Activated T-cell treated with anti-CD3 and anti-CD28 coated beads for 24 hours (primary cell): ENCODE data around the gene MICU2.
"Not testable (repeated sequence)": the region's sequence is repeated elsewhere in the genome, so short reads cannot be mapped to it uniquely, and the experiment has no call there.

ENCODE experiments used
- DNase-seq: peaks from one replicate; pipeline ENCODE4 v3.0.0-alpha.2; 2020; ENCODE audit warnings: low read depth

MICU2 gene

GRCh38 chr13:21594715-21595545, 9.0 kb downstream of the MICU2 start:
- no peak for DNase-seq

- DNase-seq = not testable (repeated sequence)
Observed at GRCh38 chr13:21590665-21591456, 13.1 kb downstream of the MICU2 start.

- no peak for DNase-seq
Observed at GRCh38 chr13:21590231-21590630, 13.7 kb downstream of the MICU2 start.

DNA sequence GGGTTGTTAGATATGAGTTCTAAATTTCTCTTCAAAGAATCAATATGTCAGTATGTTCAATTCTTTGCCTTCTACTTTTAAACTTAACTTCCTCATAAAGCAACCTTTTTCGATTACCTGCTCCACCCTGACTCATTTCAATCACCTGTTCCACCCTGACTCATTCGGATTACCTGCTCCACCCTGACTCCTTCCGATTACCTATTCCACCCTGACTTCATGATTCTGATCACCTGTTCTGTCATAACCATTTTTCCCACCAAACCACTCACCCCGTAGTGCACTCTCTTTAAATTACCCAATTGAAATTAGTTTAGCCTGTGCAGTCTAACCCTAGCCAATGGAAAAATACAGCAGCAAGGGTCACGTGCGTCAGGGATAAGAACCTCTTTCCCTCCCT, 14.5 kb downstream of the MICU2 start:
- DNase-seq = not testable (repeated sequence)

DNA sequence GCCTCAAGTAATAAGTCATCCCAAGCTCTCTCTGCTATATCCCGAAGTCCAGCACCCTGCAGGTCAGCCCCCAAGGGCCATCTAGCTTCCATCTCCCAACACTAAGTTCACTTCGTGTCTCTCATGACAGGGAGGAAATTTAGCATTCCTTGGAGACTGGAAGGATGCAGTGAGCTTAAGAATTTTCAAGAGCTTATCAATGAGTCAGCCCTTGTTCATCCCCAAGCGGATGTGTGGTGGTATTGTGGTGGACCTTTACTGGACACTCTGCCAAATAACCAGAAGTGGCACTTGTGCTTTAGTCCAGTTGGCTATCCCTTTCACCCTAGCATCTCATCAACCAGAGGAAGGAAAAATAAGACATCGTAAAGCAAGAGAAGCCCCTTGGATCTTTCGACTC, 15.6 kb downstream of the MICU2 start:
- not testable (repeated sequence) for DNase-seq

- no peak for DNase-seq
Observed at GRCh38 chr13:21584973-21585592, 18.9 kb downstream of the MICU2 start.

DNA sequence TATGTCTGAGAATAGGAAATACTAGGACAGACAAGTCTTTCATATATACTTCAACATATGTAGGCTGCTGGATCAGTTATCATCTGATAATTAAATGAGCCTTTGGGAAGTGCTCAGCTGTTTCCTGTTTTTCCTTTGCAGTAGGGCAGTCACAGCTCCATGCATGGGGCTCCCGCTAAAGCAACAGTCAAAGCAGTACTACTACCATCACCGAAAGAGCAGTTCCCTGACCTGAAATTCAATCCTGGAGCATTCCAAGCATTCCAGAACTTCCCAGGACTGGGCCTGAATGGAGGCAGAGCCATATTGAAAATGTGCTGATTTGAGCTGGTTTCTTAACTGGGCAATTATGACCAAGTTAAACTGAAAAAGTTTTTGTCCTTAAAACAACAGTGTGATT, 20.5 kb downstream of the MICU2 start:
- DNase-seq = no peak

DNA sequence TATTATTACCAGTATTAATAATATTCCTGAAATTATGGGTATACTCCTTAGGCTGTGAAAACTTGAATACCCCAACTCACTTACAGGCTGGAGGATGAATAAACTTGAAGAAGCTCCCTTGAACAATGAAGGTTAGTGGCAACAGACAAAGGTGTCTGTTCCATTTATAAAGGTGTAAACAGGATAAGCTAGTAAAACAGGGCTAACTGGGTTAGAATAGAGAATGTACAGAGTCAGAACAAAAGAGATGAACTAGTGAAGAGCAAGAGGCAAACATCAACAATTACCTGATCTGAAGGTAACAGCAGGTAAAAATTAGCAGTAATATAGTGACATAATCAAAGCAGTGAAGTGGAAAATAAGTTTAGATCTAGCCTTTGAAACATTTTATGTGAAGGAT, 23.2 kb downstream of the MICU2 start:
- no peak for DNase-seq

GRCh38 chr13:21579754-21580316, 24.1 kb downstream of the MICU2 start:
- no peak for DNase-seq

DNA sequence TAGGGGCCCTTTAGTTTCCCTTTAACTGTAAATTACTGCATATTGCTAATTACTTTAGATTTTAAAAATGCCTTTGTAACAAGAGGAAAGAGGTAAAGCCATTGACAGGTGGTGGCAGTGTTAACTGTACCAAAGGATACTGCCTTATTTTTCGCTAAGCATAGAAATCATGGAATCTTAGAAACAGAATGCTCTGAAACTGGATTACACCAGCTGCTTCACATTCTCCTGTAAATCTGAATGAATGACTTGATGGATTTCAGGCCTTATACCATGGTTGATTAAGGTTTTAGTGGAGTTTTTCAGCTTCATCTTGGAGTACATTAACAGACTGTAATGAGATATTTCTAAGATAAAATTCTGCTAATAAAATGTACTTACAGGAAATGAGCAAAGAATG, 25.2 kb downstream of the MICU2 start:
- no peak for DNase-seq

GRCh38 chr13:21576426-21576825, 27.5 kb downstream of the MICU2 start:
- no peak for DNase-seq

DNA sequence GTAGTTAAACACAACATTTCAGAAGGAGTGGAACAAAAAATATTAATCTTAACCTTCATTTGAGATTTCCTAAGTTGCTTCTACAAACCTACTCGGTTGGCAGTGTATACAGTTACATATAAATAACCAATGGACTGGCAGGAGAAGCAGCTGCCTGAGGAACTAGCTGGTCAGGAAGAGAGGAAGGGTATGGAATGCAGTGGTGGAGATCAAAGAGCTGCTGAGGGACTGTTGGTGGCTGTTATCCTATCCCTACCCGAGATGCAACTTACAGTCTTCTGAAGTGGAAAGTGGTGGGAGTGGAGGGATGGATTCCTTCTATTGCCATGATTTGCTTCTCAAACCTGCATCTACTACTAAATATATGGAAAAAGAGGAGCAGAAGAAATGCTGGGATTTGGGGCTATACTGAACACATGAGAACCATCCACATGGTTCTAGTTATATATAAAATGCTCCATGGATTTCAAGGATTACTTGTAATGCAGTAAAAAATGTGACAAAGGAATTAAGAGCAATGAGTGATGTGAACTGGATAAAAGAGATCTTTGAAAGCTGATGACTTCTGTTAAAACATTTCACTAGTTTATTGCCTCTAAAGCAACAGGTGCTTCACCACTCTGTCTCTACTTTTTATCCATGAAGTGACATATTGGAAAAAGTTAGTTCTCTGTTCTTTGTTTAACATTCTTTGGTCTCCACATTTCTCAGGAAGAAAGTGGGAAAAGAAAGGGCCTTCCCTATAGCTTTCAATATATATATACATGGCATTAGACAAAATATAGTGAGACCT, 29.9 kb downstream of the MICU2 start:
- no peak for DNase-seq

GRCh38 chr13:21569686-21570085, 34.3 kb downstream of the MICU2 start:
- DNase-seq = no peak

DNA sequence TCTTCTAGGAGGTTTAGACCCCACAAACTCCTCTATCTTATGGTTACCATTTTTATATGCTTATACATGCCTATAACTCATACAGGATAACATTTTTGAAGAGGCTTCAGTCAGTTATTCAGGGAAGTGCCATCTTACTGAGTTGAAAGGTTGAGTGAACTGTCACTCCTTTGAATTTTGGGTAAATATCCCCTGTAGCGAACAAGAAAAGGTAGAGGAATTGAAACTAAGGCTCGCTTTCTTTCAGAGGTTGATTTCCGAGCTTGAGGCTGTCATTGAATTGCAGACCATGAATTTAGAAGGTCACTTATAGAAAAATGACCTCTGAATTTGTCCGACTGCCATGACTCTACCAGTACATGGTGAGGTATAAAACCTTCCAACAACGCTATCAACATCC, 35.1 kb downstream of the MICU2 start:
- DNase-seq = no peak

DNA sequence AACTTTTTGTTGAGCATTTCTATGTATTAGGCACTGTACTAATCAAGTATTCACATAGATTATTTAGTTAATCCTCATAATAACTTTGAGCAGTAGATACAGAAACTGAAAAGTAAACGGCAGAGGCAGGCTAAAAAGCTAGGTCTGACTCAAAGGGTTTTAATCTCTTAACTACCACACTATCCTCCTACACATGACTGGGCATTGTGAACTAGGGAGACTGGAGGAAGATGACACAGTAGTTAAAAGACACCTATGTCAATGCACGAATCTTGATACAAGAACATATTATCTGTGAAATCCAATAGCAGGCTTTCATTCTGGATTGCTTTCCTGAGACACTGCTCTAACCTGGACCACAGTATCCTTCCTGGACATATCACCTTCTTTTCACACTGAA, 36.3 kb downstream of the MICU2 start:
- no peak for DNase-seq

- DNase-seq = no peak
Observed at GRCh38 chr13:21557995-21558394, 46.0 kb downstream of the MICU2 start.

DNA sequence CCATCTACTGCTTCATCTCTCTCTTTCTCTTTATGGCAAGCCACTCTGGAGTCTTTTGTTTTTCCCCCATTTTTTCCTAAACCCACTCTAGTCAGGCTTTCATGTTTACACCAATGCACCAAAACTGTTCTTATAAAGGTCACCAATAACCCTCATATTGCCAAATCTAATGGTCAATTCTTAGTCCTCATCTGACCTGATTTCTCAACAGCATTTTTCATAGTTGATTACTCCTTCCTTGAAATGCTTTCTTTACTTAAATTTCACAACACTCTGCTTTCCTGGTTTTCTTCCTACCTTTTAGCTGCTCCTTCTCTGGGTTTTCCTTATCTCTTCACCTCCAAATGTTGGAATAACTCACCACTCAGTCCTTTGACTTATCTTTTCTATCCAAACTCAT, 47.9 kb downstream of the MICU2 start:
- no peak for DNase-seq

DNA sequence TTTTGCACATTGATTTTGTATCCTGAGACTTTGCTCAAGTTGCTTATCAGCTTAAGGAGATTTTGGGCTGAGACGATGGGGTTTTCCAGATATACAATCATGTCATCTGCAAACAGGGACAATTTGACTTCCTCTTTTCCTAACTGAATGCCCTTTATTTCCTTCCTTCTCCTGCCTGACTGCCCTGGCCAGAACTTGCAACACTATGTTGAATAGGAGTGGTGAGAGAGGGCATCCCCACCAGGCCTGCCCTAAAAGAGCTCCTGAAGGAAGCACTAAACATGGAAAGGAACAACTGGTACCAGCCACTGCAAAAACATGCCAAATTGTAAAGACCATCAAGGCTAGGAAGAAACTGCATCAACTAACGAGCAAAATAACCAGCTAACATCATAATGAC, 50.7 kb downstream of the MICU2 start:
- DNase-seq = not testable (repeated sequence)

DNA sequence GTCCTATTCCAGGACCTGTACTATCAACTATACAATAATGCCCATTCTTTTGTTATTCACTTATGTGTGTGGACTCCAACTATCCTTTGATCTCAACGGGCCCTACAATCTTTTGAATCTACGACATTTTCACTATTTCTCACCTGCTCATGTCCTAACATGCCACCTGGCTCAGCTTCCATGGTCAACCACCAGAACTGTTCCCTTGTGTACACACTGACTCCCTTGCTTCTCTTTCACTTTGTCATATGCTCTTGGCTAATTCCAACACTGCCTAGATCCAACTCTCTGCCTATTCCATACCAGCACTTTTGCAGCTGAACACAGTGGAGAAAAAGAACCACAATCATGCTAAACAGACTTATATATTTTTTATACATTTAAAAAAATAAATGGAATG, 53.1 kb downstream of the MICU2 start:
- no peak for DNase-seq

GRCh38 chr13:21549633-21550032, 54.3 kb downstream of the MICU2 start:
- DNase-seq = no peak

- DNase-seq = no peak
Observed at GRCh38 chr13:21548577-21548976, 55.4 kb downstream of the MICU2 start.

- DNase-seq = no peak
Observed at GRCh38 chr13:21546372-21546771, 57.6 kb downstream of the MICU2 start.
